ENCODE results near the gene CRYL1. TPM values are rescaled to one million over a fixed set of nuclear protein-coding genes. Genes with fewer than 3 reads are reported as not detected.

The CRYL1 gene
- total and polyA plus RNA-seq, 7 donors = 33.0 to 183 (median 53.5) TPM

DNA sequence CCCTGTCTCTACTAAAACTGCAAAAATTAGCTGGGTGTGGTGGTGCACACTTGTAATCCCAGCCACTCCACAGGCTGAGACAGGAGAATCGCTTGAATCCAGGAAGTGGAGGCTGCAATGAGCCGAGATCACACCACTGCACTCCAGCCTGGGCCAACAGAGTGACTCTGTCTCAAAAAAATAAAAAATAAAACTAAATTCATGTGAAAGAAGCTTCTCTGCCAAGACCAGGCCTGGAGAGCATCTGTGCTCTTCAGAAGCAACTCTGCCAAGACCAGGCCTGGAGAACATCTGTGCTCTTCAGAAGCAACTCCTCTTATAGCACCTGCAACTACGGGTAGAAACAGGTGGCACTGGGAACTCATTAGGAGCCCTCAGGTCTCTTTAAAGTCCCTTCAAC is 37.7 kb downstream of the CRYL1 start:
- TF ChIP-seq EP300 (IDR thresholded peaks at IDR 0.05) (no peak), POLR2AphosphoS5 (IDR thresholded peaks at IDR 0.05) (peak in 2 of 4 donors; percentile 24 to 54)
- DNase-seq = no peak
- H3K27me3 ChIP-seq = no peaks in the 10 kb centered on the region
- H3K27ac ChIP-seq = no peak overlapping the region
- WGBS, 2 donors = 82 to 83% methylated on average over 3 of the region's 3 CpGs
- intact Hi-C loops (cut with DNase I) = loop anchor here (10.0 kb wide), 1 partner anchor 293 kb away; the partner anchor contains the start of gene GJB2
- H3K4me1 ChIP-seq = no peaks in the 10 kb centered on the region
- no peak overlapping the region for H3K4me3 ChIP-seq
- peaks cover 0 to 5% (median 0%) of the 10 kb centered on the region in 4 donors for H3K36me3 ChIP-seq
- no peaks in the 10 kb centered on the region for H3K9me3 ChIP-seq

DNA sequence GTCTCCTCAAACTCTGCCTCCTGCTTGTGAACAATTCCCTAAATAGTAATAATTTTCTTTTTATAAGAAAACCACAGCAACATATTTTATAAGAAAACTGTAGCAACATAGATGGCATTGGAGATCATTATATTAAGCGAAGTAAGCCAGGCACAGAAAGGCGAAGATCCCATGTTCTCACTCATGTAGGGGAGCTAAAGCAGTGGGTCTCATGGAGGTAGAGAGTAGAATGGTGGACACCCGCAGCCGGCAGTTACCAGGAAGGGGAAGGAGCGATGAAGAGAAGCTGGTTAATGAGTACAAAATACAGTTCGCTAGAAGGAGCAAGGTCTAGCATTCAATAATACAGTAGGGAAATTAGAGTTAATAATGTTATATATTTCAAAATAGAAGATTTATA is 42.9 kb downstream of the CRYL1 start:
- Histone ChIP-seq H3K4me3 (no peak overlapping the region), H3K9me3 (no peaks in the 10 kb centered on the region), H3K27me3 (no peaks in the 10 kb centered on the region), H3K27ac (no peak overlapping the region), H3K4me1 (no peaks in the 10 kb centered on the region), H3K36me3 (no peaks in the 10 kb centered on the region)
- TF ChIP-seq, protein P1, sequence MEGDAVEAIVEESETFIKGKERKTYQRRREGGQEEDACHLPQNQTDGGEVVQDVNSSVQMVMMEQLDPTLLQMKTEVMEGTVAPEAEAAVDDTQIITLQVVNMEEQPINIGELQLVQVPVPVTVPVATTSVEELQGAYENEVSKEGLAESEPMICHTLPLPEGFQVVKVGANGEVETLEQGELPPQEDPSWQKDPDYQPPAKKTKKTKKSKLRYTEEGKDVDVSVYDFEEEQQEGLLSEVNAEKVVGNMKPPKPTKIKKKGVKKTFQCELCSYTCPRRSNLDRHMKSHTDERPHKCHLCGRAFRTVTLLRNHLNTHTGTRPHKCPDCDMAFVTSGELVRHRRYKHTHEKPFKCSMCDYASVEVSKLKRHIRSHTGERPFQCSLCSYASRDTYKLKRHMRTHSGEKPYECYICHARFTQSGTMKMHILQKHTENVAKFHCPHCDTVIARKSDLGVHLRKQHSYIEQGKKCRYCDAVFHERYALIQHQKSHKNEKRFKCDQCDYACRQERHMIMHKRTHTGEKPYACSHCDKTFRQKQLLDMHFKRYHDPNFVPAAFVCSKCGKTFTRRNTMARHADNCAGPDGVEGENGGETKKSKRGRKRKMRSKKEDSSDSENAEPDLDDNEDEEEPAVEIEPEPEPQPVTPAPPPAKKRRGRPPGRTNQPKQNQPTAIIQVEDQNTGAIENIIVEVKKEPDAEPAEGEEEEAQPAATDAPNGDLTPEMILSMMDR (IDR thresholded peaks at IDR 0.05) = no peak
- TF ChIP-seq POLR2AphosphoS5 (IDR thresholded peaks at IDR 0.05) = no peak
- TF ChIP-seq POLR2A (IDR thresholded peaks at IDR 0.05) = no peak
- TF ChIP-seq EP300 (IDR thresholded peaks at IDR 0.05) = no peak
- intact Hi-C loops (cut with DNase I) = loop anchor here (10.0 kb wide), 1 partner anchor 288 kb away; the partner anchor contains the start of gene GJB2
- 94 to 95% methylated on average over 6 of the region's 6 CpGs for WGBS, 2 donors
- DNase-seq = no peak

DNA sequence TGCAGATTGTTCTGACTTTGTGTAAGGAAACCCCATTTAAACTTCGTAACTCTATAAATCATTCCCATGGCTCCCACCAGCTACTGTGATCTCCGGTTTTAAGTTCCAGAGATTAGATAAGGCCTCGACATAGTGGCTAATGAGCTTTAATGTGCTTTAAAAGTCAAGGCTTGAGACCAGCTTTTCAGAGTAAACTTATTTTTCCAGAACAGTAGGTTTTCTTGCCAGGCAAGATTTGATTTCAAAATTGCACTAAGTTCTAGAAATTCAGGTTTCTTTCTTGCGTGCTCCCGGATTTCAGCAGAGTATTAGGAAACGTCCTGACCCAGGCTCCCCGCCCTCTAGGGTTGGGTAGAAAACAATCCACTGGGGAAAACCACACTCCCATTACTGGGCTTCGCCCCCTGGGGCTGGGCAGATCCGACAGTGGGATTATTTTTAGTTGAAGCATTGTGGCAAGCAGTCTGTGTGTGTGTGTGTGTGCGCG is 43.3 kb downstream of the CRYL1 start:
- Histone ChIP-seq H3K4me1 (no peaks in the 10 kb centered on the region), H3K36me3 (no peaks in the 10 kb centered on the region), H3K9me3 (no peaks in the 10 kb centered on the region), H3K27ac (no peak overlapping the region), H3K4me3 (no peak overlapping the region), H3K27me3 (no peaks in the 10 kb centered on the region)
- no peak for TF ChIP-seq EP300 (IDR thresholded peaks at IDR 0.05)
- no peak for DNase-seq
- intact Hi-C loops (cut with DNase I) = loop anchor here (10.0 kb wide), 1 partner anchor 288 kb away; the partner anchor contains the start of gene GJB2
- 80 to 83% methylated on average over 11 of the region's 11 CpGs for WGBS, 2 donors

DNA sequence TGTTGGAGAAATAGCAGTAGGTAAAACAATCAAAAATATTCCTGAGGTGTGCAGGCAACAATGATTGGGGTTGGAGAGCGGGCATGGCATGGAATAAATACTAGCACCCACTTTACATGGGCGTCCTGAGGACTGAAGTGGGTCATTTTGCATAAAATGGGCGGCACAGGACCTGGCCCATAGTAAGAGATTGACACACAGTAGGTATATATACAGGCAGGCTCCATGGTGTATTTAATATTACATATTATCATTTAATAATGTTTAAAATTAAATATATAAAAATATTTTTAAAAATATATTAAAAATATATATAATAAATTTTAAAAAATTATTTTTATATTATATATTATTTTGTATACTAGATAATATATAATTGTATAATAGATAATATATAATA is 48.3 kb downstream of the CRYL1 start:
- intact Hi-C loops (cut with DNase I) = no loop called here
- no peak for DNase-seq
- no peak for TF ChIP-seq POLR2AphosphoS5 (IDR thresholded peaks at IDR 0.05)
- TF ChIP-seq, protein P1 (IDR thresholded peaks at IDR 0.05) = no peak
- TF ChIP-seq POLR2A (IDR thresholded peaks at IDR 0.05) = no peak
- no peak for TF ChIP-seq EP300 (IDR thresholded peaks at IDR 0.05)
- no peaks in the 10 kb centered on the region for H3K4me1 ChIP-seq
- WGBS, 2 donors = 81 to 96% methylated on average over 3 of the region's 3 CpGs
- no peak overlapping the region for H3K27ac ChIP-seq
- H3K27me3 ChIP-seq = no peaks in the 10 kb centered on the region
- no peaks in the 10 kb centered on the region for H3K9me3 ChIP-seq
- peaks cover 0 to 3% (median 0%) of the 10 kb centered on the region in 4 donors for H3K36me3 ChIP-seq
- no peak overlapping the region for H3K4me3 ChIP-seq

DNA sequence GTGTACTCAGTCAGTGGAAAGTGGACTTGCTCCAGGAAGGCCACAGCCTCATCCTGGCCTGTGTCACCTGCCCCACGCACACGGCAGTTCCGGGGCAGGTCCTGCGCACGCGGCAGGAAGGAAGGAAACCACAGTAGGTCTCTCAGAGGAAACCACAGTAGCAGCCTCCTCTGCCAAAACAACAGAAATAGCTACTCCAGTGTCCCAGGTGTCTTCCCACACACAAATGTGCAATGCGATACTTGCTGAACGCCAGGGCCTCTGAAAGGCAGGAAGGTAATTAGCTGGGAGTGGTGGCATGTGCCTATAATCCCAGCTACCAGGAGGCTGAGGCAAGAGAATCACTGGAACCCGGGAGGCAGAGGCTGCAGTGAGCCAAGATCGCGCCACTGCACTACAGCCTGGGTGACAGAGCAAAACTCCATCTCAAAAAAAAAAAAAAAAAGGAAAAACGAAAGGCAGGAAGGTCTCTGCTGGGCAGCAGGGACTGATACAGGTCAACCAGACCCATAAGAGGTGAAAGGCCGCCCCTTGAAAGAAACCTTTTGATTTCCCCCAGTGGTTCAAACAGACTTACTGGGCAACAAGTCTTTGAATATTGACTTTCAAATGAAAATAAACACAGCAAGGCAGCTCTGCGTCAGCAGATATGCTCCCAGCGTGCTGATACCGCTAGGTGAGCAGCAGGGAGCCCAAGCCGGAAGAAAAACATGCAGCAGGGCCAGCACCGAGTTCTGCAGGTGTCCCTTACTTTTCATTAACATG is 49.5 kb downstream of the CRYL1 start:
- 54 to 78% methylated on average over 18 of the region's 18 CpGs for WGBS, 2 donors
- no peak for DNase-seq
- H3K27ac ChIP-seq = no peak overlapping the region
- TF ChIP-seq POLR2AphosphoS5 (IDR thresholded peaks at IDR 0.05) = no peak
- TF ChIP-seq POLR2A (IDR thresholded peaks at IDR 0.05) = no peak
- TF ChIP-seq EP300 (IDR thresholded peaks at IDR 0.05) = no peak
- TF ChIP-seq, protein P1 (IDR thresholded peaks at IDR 0.05) = no peak
- no peak overlapping the region for H3K4me3 ChIP-seq
- intact Hi-C loops (cut with DNase I) = no loop called here
- no peaks in the 10 kb centered on the region for H3K4me1 ChIP-seq
- no peaks in the 10 kb centered on the region for H3K27me3 ChIP-seq
- peaks cover 0 to 3% (median 2%) of the 10 kb centered on the region in 4 donors for H3K36me3 ChIP-seq
- no peaks in the 10 kb centered on the region for H3K9me3 ChIP-seq

Measured in sigmoid colon (tissue), 7 donors.